Measurements from ENCODE around the gene CPEB4. TPM values are rescaled to one million over a fixed set of nuclear protein-coding genes. Genes with fewer than 3 reads are reported as not detected.

CPEB4 gene
- total RNA-seq, 1 donor from 2014 or later = 20.9 TPM

DNA sequence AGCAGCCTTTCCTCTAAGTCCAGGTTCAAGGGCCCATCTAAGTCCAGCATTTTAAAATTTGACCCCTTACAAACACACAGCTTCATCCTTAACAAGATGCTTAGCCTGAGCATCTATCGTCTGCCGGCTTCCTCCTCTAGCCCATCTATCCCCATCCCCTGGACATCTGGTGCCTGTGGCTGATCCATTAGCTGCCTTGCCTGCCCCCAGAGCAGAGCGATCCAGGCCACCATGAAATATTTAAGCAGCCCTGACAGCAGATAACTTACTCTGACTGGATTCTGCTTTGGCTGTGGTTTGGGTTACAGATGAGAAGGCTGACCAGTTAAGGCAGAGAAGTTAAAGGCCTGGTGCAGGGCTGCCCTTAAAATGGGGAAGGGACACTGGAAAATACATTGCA lies 30.9 kb upstream of the CPEB4 start:
- Histone ChIP-seq H3K36me3 (ENCODE audit: control insufficient read depth, insufficient read depth, low read length) (no peaks in the 10 kb centered on the region), H3K4me3 (ENCODE audit: low read depth, low read length) (no peak overlapping the region), H3K27me3 (ENCODE audit: control insufficient read depth, insufficient read depth, low read length) (no peaks in the 10 kb centered on the region)
- TF ChIP-seq, protein P1, sequence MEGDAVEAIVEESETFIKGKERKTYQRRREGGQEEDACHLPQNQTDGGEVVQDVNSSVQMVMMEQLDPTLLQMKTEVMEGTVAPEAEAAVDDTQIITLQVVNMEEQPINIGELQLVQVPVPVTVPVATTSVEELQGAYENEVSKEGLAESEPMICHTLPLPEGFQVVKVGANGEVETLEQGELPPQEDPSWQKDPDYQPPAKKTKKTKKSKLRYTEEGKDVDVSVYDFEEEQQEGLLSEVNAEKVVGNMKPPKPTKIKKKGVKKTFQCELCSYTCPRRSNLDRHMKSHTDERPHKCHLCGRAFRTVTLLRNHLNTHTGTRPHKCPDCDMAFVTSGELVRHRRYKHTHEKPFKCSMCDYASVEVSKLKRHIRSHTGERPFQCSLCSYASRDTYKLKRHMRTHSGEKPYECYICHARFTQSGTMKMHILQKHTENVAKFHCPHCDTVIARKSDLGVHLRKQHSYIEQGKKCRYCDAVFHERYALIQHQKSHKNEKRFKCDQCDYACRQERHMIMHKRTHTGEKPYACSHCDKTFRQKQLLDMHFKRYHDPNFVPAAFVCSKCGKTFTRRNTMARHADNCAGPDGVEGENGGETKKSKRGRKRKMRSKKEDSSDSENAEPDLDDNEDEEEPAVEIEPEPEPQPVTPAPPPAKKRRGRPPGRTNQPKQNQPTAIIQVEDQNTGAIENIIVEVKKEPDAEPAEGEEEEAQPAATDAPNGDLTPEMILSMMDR (IDR thresholded peaks at IDR 0.05; ENCODE audit: insufficient read depth, low read length, poor library complexity, severe bottlenecking) = no peak
- no peak for DNase-seq (ENCODE audit: low read depth)

DNA sequence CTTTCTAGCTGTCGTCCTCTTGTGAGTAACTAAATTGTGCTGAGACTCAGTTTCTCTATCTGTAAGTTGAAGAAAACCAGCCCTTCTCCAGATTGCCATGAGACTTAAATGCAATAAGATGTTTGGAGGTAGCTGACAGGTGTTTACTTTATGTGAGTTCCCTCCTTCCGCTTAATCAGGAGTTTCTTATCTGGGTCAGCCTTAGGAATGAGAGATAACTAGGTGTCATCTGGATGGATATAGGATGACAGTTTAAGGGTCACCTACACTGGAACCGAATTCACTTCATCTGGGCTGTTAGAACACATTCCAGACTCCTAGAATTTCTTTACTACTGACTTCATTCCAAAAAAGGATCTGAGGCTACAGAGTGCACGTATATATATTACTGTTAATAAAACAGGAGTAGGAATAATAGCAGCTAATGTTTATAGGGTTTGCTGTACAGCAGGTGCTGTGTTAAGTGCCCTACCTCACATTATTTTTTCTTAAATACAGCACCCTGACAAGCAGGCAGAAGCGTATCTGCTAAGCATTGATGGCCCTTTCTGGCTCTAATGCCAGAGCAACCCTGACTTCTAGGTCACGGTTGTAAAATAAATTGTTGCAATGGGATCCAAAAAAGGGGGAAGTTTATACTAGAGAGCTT lies 30.0 kb upstream of the CPEB4 start:
- Histone ChIP-seq H3K27me3 (ENCODE audit: control insufficient read depth, insufficient read depth, low read length) (no peaks in the 10 kb centered on the region), H3K36me3 (ENCODE audit: control insufficient read depth, insufficient read depth, low read length) (no peaks in the 10 kb centered on the region), H3K4me3 (ENCODE audit: low read depth, low read length) (no peak overlapping the region)
- DNase-seq (ENCODE audit: low read depth) = no peak
- TF ChIP-seq, protein P1 (IDR thresholded peaks at IDR 0.05; ENCODE audit: insufficient read depth, low read length, poor library complexity, severe bottlenecking) = no peak

DNA sequence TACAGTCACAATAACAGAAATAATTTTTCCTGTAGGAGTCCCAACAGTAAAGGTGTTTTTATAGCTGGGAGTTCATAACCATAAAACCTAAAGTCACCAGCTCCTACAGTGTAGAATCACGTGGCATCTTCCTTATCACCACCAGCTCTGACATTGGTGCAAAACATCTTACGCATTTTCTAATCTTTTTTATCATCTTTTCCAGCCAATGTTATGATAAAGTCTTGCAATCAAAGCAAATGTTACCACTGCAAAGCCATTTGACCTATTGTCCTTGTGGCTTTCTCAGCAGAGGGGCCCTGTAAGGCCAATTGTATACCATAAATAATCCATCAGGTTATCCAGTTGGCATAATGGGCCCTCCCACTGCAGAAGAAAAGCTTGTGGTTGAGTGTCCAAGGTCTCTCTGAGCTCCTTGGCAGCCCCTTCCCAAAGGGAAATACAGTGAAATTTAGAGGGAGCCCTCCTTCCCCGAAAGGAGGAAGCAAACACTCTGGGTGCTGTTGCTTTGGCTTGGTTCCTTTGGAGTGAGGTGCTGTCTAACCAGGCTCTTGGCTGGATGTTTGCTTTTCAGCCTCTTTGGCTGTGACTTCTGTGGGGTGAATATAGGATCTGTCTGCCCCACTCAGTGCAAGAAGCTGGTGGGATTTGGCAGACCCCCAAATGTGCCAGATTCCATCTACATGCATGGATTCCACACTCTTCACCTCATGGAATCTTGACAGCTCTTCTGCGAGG lies 29.3 kb upstream of the CPEB4 start:
- TF ChIP-seq, protein P1 (IDR thresholded peaks at IDR 0.05; ENCODE audit: insufficient read depth, low read length, poor library complexity, severe bottlenecking) = no peak

DNA sequence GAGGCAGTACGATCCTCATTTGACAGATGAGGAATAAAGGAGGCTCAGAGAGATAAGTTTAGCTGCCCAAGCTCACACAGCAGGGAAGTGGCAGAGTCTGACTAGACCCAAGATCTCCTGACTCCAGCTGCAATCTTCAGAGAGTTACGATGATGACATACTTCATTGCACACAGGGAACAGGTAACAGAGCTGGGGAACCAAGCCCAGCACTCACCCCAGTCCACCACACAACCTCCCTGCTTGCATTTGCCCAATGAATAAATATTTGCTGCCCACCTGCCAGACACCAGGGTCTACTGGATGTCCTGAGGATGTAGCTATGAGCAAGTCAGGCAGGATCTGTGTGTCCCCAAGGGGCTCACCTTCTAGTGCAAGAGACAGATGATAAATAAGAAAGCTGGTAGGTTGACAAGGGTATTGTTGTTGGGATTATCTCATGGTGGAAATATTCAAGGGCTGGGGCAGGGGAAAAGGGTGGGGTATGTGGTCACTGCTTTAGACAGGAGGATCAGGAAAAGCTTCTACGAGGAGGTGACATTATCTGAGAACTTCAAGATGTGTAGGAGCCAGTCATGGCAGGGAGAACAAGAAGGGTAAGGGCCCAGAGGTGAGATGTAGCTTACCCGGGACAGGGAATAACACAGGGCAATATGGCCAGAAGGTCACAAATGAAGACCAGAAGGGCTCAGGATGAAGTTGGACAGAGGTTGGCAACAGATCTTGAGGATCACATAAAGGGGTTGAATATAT lies 28.6 kb upstream of the CPEB4 start:
- no peaks in the 10 kb centered on the region for H3K27me3 ChIP-seq (ENCODE audit: control insufficient read depth, insufficient read depth, low read length)
- TF ChIP-seq, protein P1 (IDR thresholded peaks at IDR 0.05; ENCODE audit: insufficient read depth, low read length, poor library complexity, severe bottlenecking) = no peak
- no peaks in the 10 kb centered on the region for H3K36me3 ChIP-seq (ENCODE audit: control insufficient read depth, insufficient read depth, low read length)
- no peak overlapping the region for H3K4me3 ChIP-seq (ENCODE audit: low read depth, low read length)
- DNase-seq (ENCODE audit: low read depth) = no peak

More for the DNA sequence above, 29.3 kb upstream of the CPEB4 start:
- DNase-seq (ENCODE audit: low read depth) = no peak
- H3K4me3 ChIP-seq (ENCODE audit: low read depth, low read length) = no peak overlapping the region
- H3K27me3 ChIP-seq (ENCODE audit: control insufficient read depth, insufficient read depth, low read length) = no peaks in the 10 kb centered on the region
- H3K36me3 ChIP-seq (ENCODE audit: control insufficient read depth, insufficient read depth, low read length) = no peaks in the 10 kb centered on the region

DNA sequence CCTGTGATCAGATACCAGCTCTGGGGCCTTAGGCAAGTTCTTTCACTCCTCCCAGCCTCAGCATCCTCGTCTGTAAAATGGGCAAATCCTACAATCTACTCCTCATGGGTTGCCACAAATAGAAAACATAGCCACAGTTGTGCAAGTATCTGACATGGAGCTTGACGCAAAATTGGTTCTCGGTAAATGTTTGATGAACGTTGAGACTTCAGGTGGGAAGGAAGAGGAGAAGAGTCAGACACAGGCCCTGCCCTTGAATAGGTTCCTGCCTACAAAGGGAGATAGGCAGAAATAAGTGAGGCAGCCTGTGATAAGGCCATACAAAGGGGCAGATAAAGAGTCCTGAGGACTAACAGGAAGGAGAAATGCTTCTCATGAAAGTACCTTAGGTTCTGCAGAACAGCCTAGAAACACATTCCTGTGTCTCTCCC lies 26.1 kb upstream of the CPEB4 start:
- DNase-seq (ENCODE audit: low read depth) = no peak
- H3K36me3 ChIP-seq (ENCODE audit: control insufficient read depth, insufficient read depth, low read length) = no peaks in the 10 kb centered on the region
- no peaks in the 10 kb centered on the region for H3K27me3 ChIP-seq (ENCODE audit: control insufficient read depth, insufficient read depth, low read length)
- TF ChIP-seq, protein P1 (IDR thresholded peaks at IDR 0.05; ENCODE audit: insufficient read depth, low read length, poor library complexity, severe bottlenecking) = no peak
- H3K4me3 ChIP-seq (ENCODE audit: low read depth, low read length) = no peak overlapping the region

Measured in kidney epithelial cell (primary cell).